Measurements from ENCODE around the gene GLMP. TPM values are rescaled to one million over a fixed set of nuclear protein-coding genes. Genes with fewer than 3 reads are reported as not detected.

The GLMP gene
- polyA plus RNA-seq, 1 donor (not counting 4 experiments of a cell fraction or from before 2014, with no cell fraction given) = 12.5 TPM

- Histone ChIP-seq H3K9ac (ENCODE audit: control insufficient read depth, extremely low read depth, insufficient read depth, low read length) (no peak overlapping the region), H3K4me3 (ENCODE audit: control insufficient read depth in 2 of 3, extremely low read depth in 1 of 3, insufficient read depth in 2 of 3, low read depth in 1 of 3, low read length in 3 of 3) (no peak overlapping the region), H4K20me1 (ENCODE audit: control insufficient read depth, extremely low read depth, insufficient read depth, low read length) (no peaks in the 10 kb centered on the region), H3K27me3 (ENCODE audit: control insufficient read depth, extremely low read depth, insufficient read depth, low read length) (no peaks in the 10 kb centered on the region), H3K27ac (ENCODE audit: control insufficient read depth, insufficient read depth, low read length) (no peak overlapping the region), H3K9me1 (ENCODE audit: control insufficient read depth, extremely low read depth, insufficient read depth, low read length) (no peaks in the 10 kb centered on the region), H3K9me3 (ENCODE audit: control insufficient read depth, low read depth, low read length) (no peaks in the 10 kb centered on the region), H3K79me2 (ENCODE audit: control insufficient read depth, insufficient read depth, low read length) (no peaks in the 10 kb centered on the region), H3K4me1 (ENCODE audit: control insufficient read depth, extremely low read depth, insufficient read depth, low read length) (peaks cover 22% of the 10 kb centered on the region), H2AFZ (ENCODE audit: control insufficient read depth, low read length) (no peak overlapping the region), H3K36me3 (ENCODE audit: control insufficient read depth in 2 of 2, extremely low read depth in 1 of 2, insufficient read depth in 2 of 2, low read length in 2 of 2) (peaks cover 37 to 67% of the 10 kb centered on the region in 2 experiments), H3K4me2 (ENCODE audit: control insufficient read depth, extremely low read depth, insufficient read depth, low read depth, low read length) (no peak overlapping the region)
- DNase-seq (ENCODE audit: low read depth, low spot score) = no peak
- no peak for TF ChIP-seq EZH2 (IDR thresholded peaks at IDR 0.05; ENCODE audit: low read length)
- no peak for TF ChIP-seq CTCF (optimal IDR thresholded peaks at IDR 0.05 in 1 of 3, IDR thresholded peaks at IDR 0.05 in 1 of 3, conservative IDR thresholded peaks at IDR 0.05 in 1 of 3; ENCODE audit: extremely low read depth in 1 of 3, insufficient read depth in 2 of 3, low read length in 3 of 3)
- FAIRE-seq = no peak
- dilution Hi-C loops (cut with MboI; ENCODE audit: extremely low pct_ligation_motif_present, low sequenced_read_pairs) = no loop called here
Measured at GRCh38 chr1:156253634-156254033, 41.8 kb downstream of the GLMP start.

GRCh38 chr1:156251527-156251926 lies 44.0 kb downstream of the GLMP start:
- Histone ChIP-seq H2AFZ (ENCODE audit: control insufficient read depth, low read length) (no peak overlapping the region), H3K4me2 (ENCODE audit: control insufficient read depth, extremely low read depth, insufficient read depth, low read depth, low read length) (no peak overlapping the region), H3K36me3 (ENCODE audit: control insufficient read depth in 2 of 2, extremely low read depth in 1 of 2, insufficient read depth in 2 of 2, low read length in 2 of 2) (peaks cover 28 to 51% of the 10 kb centered on the region in 2 experiments), H3K79me2 (ENCODE audit: control insufficient read depth, insufficient read depth, low read length) (no peaks in the 10 kb centered on the region), H3K27ac (ENCODE audit: control insufficient read depth, insufficient read depth, low read length) (no peak overlapping the region), H3K9ac (ENCODE audit: control insufficient read depth, extremely low read depth, insufficient read depth, low read length) (no peak overlapping the region), H3K9me1 (ENCODE audit: control insufficient read depth, extremely low read depth, insufficient read depth, low read length) (no peaks in the 10 kb centered on the region), H3K9me3 (ENCODE audit: control insufficient read depth, low read depth, low read length) (no peaks in the 10 kb centered on the region), H3K27me3 (ENCODE audit: control insufficient read depth, extremely low read depth, insufficient read depth, low read length) (no peaks in the 10 kb centered on the region), H3K4me3 (ENCODE audit: control insufficient read depth in 2 of 3, extremely low read depth in 1 of 3, insufficient read depth in 2 of 3, low read depth in 1 of 3, low read length in 3 of 3) (no peak overlapping the region), H3K4me1 (ENCODE audit: control insufficient read depth, extremely low read depth, insufficient read depth, low read length) (peaks cover 18% of the 10 kb centered on the region), H4K20me1 (ENCODE audit: control insufficient read depth, extremely low read depth, insufficient read depth, low read length) (no peaks in the 10 kb centered on the region)
- TF ChIP-seq CTCF (optimal IDR thresholded peaks at IDR 0.05 in 1 of 3, IDR thresholded peaks at IDR 0.05 in 1 of 3, conservative IDR thresholded peaks at IDR 0.05 in 1 of 3; ENCODE audit: extremely low read depth in 1 of 3, insufficient read depth in 2 of 3, low read length in 3 of 3) (no peak), EZH2 (IDR thresholded peaks at IDR 0.05; ENCODE audit: low read length) (no peak)
- DNase-seq (ENCODE audit: low read depth, low spot score) (no peak), FAIRE-seq (no peak)
- dilution Hi-C loops (cut with MboI; ENCODE audit: extremely low pct_ligation_motif_present, low sequenced_read_pairs) = no loop called here
